ENCODE measurements around the gene COBL. TPM values are rescaled to one million over a fixed set of nuclear protein-coding genes. Genes with fewer than 3 reads are reported as not detected.

Gene COBL
- total and polyA plus RNA-seq, 2 of the 4 experiments (the other 2 are of a cell fraction): under 0.01 TPM; not detected in 1

DNA sequence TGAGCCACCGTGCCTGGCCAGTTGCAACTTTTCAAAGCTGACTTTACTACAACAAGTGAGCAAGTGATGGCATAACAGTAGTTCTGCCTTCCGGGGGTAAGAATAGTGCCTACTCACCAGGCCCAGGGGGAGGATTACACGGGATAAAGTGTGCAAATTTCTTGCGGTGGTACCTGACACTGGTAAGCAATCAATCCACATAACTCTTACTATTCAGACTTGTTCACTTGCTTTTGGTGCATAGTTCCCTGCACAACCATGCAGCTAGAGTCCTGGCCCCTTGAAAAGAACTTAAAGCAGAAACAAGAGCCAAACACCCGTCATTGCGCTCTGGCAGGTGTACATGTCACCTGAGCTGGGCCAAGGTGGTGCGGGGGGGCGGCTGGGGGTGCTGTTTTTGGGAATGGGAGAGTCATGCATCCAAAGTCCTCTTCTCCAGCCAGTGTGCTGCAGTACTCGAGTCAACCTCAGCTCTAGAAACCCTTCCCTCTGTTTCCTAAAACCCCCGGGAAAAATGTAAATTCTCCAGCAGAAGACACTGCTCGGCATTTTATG lies 5.4 kb upstream of the COBL start:
- H3K36me3 ChIP-seq (ENCODE audit: control insufficient read depth, insufficient read depth, low read length): no peaks in the 10 kb centered on the region
- no peak overlapping the region for H2BK15ac ChIP-seq (ENCODE audit: low read depth, low read length)
- POLR2A ChIA-PET (ENCODE audit: unreplicated experiment): no interaction called here
- H3K9me3 ChIP-seq (ENCODE audit: control insufficient read depth, insufficient read depth, low read length): no peaks in the 10 kb centered on the region
- BruUV-seq (replicated peaks): no TSS peak
- no peak overlapping the region for H3K4me2 ChIP-seq (ENCODE audit: low read depth, low read length)
- CTCF ChIA-PET: no interaction called here
- H2AK5ac ChIP-seq (ENCODE audit: low read depth, low read length): no peak overlapping the region
- intact Hi-C loops (cut with micrococcal nuclease): no loop called here
- no peak overlapping the region for H3K14ac ChIP-seq (replicated peaks; ENCODE audit: low read depth, low read length)
- DNase-seq (no peak), ATAC-seq (ENCODE audit: low read depth) (no peak)
- no peak overlapping the region for H3K4ac ChIP-seq (ENCODE audit: low read depth, low read length)
- H3K56ac ChIP-seq (ENCODE audit: extremely low read depth, insufficient read depth, low read length): no peak overlapping the region
- H2AFZ ChIP-seq (replicated peaks; ENCODE audit: low read length, poor library complexity): no peak overlapping the region
- WGBS, 2 experiments (ENCODE audit: extremely low coverage in 2 of 2, insufficient read length in 1 of 2): no CpG with 5 or more reads among the region's 11 CpGs
- H4K5ac ChIP-seq (ENCODE audit: low read depth, low read length): no peak overlapping the region
- in situ Hi-C loops (cut with MboI; ENCODE audit: low sequenced_read_pairs): no loop called here
- H2AK9ac ChIP-seq (replicated peaks; ENCODE audit: low read depth, low read length, poor library complexity): no peak overlapping the region
- H3K4me3 ChIP-seq (ENCODE audit: insufficient read depth, low read depth, low read length): no peak overlapping the region
- no peaks in the 10 kb centered on the region for H3K4me1 ChIP-seq (ENCODE audit: control insufficient read depth, insufficient read depth, low read length)
- H2BK120ac ChIP-seq (ENCODE audit: low read depth, low read length): no peak overlapping the region
- dilution Hi-C loops (cut with HindIII; ENCODE audit: low sequenced_read_pairs, unreplicated experiment): no loop called here
- no peaks in the 10 kb centered on the region for H4K20me1 ChIP-seq (ENCODE audit: insufficient read depth, low read length)
- H3K27me3 ChIP-seq (ENCODE audit: control insufficient read depth, insufficient read depth, low read length): peaks cover 4% of the 10 kb centered on the region; the same call in 1 of the 2 replicates
- no peak overlapping the region for H3K27ac ChIP-seq (ENCODE audit: insufficient read depth, low read length)
- H2BK5ac ChIP-seq (ENCODE audit: low read depth, low read length, poor library complexity, severe bottlenecking): no peak overlapping the region
- no peak overlapping the region for H3K18ac ChIP-seq (ENCODE audit: low read depth, low read length)
- H3K23ac ChIP-seq (ENCODE audit: low read depth, low read length): no peak overlapping the region
- H3K79me1 ChIP-seq (ENCODE audit: low read depth in 1 of 2, low read length in 2 of 2): no peaks in the 10 kb centered on the region
- no peak overlapping the region for H3K9ac ChIP-seq (ENCODE audit: low read depth, low read length)
- H4K8ac ChIP-seq (ENCODE audit: low read depth in 2 of 2, low read length in 2 of 2): no peak overlapping the region
- no peak for TF ChIP-seq NFE2L2 (IDR thresholded peaks at IDR 0.05; ENCODE audit: low read depth, low read length)
- TF ChIP-seq, protein P1, sequence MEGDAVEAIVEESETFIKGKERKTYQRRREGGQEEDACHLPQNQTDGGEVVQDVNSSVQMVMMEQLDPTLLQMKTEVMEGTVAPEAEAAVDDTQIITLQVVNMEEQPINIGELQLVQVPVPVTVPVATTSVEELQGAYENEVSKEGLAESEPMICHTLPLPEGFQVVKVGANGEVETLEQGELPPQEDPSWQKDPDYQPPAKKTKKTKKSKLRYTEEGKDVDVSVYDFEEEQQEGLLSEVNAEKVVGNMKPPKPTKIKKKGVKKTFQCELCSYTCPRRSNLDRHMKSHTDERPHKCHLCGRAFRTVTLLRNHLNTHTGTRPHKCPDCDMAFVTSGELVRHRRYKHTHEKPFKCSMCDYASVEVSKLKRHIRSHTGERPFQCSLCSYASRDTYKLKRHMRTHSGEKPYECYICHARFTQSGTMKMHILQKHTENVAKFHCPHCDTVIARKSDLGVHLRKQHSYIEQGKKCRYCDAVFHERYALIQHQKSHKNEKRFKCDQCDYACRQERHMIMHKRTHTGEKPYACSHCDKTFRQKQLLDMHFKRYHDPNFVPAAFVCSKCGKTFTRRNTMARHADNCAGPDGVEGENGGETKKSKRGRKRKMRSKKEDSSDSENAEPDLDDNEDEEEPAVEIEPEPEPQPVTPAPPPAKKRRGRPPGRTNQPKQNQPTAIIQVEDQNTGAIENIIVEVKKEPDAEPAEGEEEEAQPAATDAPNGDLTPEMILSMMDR (conservative IDR thresholded peaks at IDR 0.05; ENCODE audit: low read depth, low read length): no peak
- no peak for TF ChIP-seq FOS (IDR thresholded peaks at IDR 0.05; ENCODE audit: low read depth, low read length)
- no peak for TF ChIP-seq USF2 (IDR thresholded peaks at IDR 0.05; ENCODE audit: low read depth, low read length)
- no peak for TF ChIP-seq MAZ (IDR thresholded peaks at IDR 0.05; ENCODE audit: borderline replicate concordance, low read depth, low read length)
- TF ChIP-seq CHD1 (IDR thresholded peaks at IDR 0.05; ENCODE audit: low read depth, low read length): no peak
- TF ChIP-seq ELK1 (IDR thresholded peaks at IDR 0.05; ENCODE audit: borderline replicate concordance, low read depth, low read length): no peak
- TF ChIP-seq POLR2A (IDR thresholded peaks at IDR 0.05; ENCODE audit: low read depth, low read length): no peak
- no peak for TF ChIP-seq RCOR1 (IDR thresholded peaks at IDR 0.05; ENCODE audit: insufficient replicate concordance, low read length)
- TF ChIP-seq CEBPB (IDR thresholded peaks at IDR 0.05; ENCODE audit: low read depth, low read length): no peak
- no peak for TF ChIP-seq MXI1 (IDR thresholded peaks at IDR 0.05; ENCODE audit: borderline replicate concordance, low read depth, low read length)
- TF ChIP-seq RAD21 (IDR thresholded peaks at IDR 0.05; ENCODE audit: low read length): no peak
- no peak for TF ChIP-seq RFX5 (IDR thresholded peaks at IDR 0.05; ENCODE audit: low read depth, low read length)
- TF ChIP-seq BHLHE40 (IDR thresholded peaks at IDR 0.05; ENCODE audit: low read depth, low read length): no peak
- TF ChIP-seq SMC3 (IDR thresholded peaks at IDR 0.05; ENCODE audit: low read depth, low read length): no peak
- H4K91ac ChIP-seq (ENCODE audit: insufficient read depth, low read depth, low read length): no peak overlapping the region
- H2BK20ac ChIP-seq (ENCODE audit: low read depth, low read length): no peak overlapping the region
- H3K9me1 ChIP-seq (ENCODE audit: insufficient read depth, low read length): no peaks in the 10 kb centered on the region

Measured in IMR-90 (cell line).